OCI-LY1 (cell line): Measurements from ENCODE around the gene TPSAB1.

Experiments
- H2AFZ ChIP-seq: fragments of 200-600 bp; sonication (generic), shearing (Covaris generic); 2 replicates; pipeline ENCODE4 v1.6.0; 2014; ENCODE audit warnings: antibody characterized with exemption, mild to moderate bottlenecking, low read length
- H3F3A ChIP-seq: fragments of 200-600 bp; sonication (generic), shearing (Covaris generic); 2 replicates; pipeline ENCODE4 v1.6.0; 2014; ENCODE audit warnings: mild to moderate bottlenecking, antibody characterized with exemption, low read length, moderate library complexity; ENCODE audit not compliant: insufficient read depth
- H3K27ac ChIP-seq: fragments of 200-600 bp; sonication (generic); 2 replicates; pipeline ENCODE4 v1.5.1; 2014; ENCODE audit warnings: low read length, mixed run types, mild to moderate bottlenecking, low read depth; ENCODE audit not compliant: poor library complexity, severe bottlenecking
- H3K27me3 ChIP-seq: fragments of 200-600 bp; sonication (generic); 2 replicates; pipeline ENCODE4 v1.6.0; 2014; ENCODE audit warnings: antibody characterized with exemption, mild to moderate bottlenecking, low read length, moderate library complexity; ENCODE audit not compliant: insufficient read depth
- H3K36me3 ChIP-seq: fragments of 200-600 bp; sonication (generic); 2 replicates; pipeline ENCODE4 v1.6.1; 2014; ENCODE audit warnings: mild to moderate bottlenecking, antibody characterized with exemption, low read length, moderate library complexity, mixed read lengths; ENCODE audit not compliant: insufficient read depth
- H3K4me1 ChIP-seq: fragments of 200-600 bp; sonication (generic); 2 replicates; pipeline ENCODE4 v1.5.1; 2014; ENCODE audit warnings: mild to moderate bottlenecking, low read length, moderate library complexity; ENCODE audit not compliant: insufficient read depth, severe bottlenecking
- H3K4me2 ChIP-seq: fragments of 200-600 bp; sonication (generic), shearing (Covaris generic); 2 replicates; pipeline ENCODE4 v1.6.1; 2014; ENCODE audit warnings: low read length
- H3K4me3 ChIP-seq: fragments of 200-600 bp; sonication (generic); 2 replicates; pipeline ENCODE4 v1.5.1; 2014; ENCODE audit warnings: low read length, low read depth, mild to moderate bottlenecking, mixed read lengths; ENCODE audit not compliant: poor library complexity, severe bottlenecking
- H3K79me2 ChIP-seq: fragments of 200-600 bp; shearing (Covaris generic); 2 replicates; pipeline ENCODE4 v1.6.1; 2016; ENCODE audit warnings: mixed run types, low read length, mixed read lengths; ENCODE audit not compliant: insufficient read depth
- H3K9ac ChIP-seq: fragments of 200-600 bp; sonication (generic), shearing (Covaris generic); 2 replicates; pipeline ENCODE4 v1.6.1; 2014; ENCODE audit warnings: mild to moderate bottlenecking, low read length, mixed read lengths
- H3K9me2 ChIP-seq: fragments of 200-600 bp; sonication (generic), shearing (Covaris generic); 2 replicates; pipeline ENCODE4 v1.6.1; 2014; ENCODE audit warnings: low read depth, mild to moderate bottlenecking, low read length, mixed read lengths
- H3K9me3 ChIP-seq: fragments of 200-600 bp; shearing (Covaris generic); 2 replicates; pipeline ENCODE4 v1.6.1; 2014; ENCODE audit warnings: low read length, mixed read lengths
- H4K20me1 ChIP-seq: fragments of 200-600 bp; sonication (generic), shearing (Covaris generic); 2 replicates; pipeline ENCODE4 v1.6.0; 2016; ENCODE audit warnings: mild to moderate bottlenecking, low read length; ENCODE audit not compliant: insufficient read depth
- EZH2 ChIP-seq: fragments of 200-600 bp; sonication (generic), shearing (Covaris generic); IDR thresholded peaks from 2 replicates; pipeline ENCODE4 v1.8.0; 2017; ENCODE audit warnings: borderline replicate concordance, mixed run types, mild to moderate bottlenecking, antibody characterized with exemption, low read length, moderate library complexity, mixed read lengths
- TF ChIP-seq, protein P1 (sequence below): fragments of 200-600 bp; sonication (generic), shearing (Covaris generic); IDR thresholded peaks from 2 replicates; pipeline ENCODE4 v1.5.1; 2017; ENCODE audit warnings: mild to moderate bottlenecking, antibody characterized with exemption, low read length, moderate library complexity, mixed read lengths

The TPSAB1 gene

DNA sequence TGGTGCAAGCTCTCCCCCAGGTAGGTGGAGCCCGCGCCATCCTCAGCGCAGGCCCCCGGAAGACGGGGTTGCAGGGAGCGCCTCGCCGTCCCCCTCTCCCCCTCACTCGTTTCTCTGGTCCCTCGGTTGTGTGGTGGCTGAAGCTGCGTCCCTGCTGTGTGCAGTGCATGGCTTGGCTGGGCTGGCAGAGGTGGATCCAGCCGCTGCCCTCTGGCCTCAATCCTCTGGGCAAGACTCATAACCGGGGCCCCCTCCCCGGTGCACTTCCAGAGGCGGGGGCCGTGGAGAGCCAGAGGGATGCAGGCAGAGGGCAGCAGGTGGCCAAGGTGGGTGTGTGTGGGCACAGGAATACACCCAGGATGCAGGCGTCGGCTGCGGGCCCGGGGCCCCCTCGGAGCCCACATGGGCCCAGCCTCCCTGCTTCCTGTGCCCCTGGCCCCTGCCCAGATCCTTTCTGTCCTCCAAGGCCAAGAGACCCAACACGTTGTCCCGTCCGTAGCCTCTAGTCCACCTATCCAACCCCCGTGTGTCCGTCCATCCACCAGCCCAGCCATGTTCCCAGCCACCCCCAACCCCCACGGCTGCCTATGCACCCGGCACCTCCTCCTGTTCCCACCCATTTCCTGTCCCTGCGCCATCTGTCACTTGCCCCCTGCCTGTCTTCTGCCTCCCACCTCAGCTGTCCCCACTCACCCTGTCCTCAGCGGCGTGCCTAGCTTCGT, 24.8 kb upstream of the TPSAB1 start:
- H3K9me3 ChIP-seq, result no peaks in the 10 kb centered on the region
- no peak for TF ChIP-seq EZH2
- TF ChIP-seq, protein P1, sequence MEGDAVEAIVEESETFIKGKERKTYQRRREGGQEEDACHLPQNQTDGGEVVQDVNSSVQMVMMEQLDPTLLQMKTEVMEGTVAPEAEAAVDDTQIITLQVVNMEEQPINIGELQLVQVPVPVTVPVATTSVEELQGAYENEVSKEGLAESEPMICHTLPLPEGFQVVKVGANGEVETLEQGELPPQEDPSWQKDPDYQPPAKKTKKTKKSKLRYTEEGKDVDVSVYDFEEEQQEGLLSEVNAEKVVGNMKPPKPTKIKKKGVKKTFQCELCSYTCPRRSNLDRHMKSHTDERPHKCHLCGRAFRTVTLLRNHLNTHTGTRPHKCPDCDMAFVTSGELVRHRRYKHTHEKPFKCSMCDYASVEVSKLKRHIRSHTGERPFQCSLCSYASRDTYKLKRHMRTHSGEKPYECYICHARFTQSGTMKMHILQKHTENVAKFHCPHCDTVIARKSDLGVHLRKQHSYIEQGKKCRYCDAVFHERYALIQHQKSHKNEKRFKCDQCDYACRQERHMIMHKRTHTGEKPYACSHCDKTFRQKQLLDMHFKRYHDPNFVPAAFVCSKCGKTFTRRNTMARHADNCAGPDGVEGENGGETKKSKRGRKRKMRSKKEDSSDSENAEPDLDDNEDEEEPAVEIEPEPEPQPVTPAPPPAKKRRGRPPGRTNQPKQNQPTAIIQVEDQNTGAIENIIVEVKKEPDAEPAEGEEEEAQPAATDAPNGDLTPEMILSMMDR, result no peak
- H3K36me3 ChIP-seq, result no peaks in the 10 kb centered on the region
- no peaks in the 10 kb centered on the region for H3K79me2 ChIP-seq
- H3K4me2 ChIP-seq, result no peak overlapping the region
- H3K27me3 ChIP-seq, result no peaks in the 10 kb centered on the region
- H3K9ac ChIP-seq, result no peak overlapping the region
- no peaks in the 10 kb centered on the region for H3F3A ChIP-seq
- no peak overlapping the region for H2AFZ ChIP-seq
- H4K20me1 ChIP-seq, result no peaks in the 10 kb centered on the region
- H3K4me1 ChIP-seq, result no peaks in the 10 kb centered on the region
- no peak overlapping the region for H3K27ac ChIP-seq
- no peaks in the 10 kb centered on the region for H3K9me2 ChIP-seq
- no peak overlapping the region for H3K4me3 ChIP-seq

DNA sequence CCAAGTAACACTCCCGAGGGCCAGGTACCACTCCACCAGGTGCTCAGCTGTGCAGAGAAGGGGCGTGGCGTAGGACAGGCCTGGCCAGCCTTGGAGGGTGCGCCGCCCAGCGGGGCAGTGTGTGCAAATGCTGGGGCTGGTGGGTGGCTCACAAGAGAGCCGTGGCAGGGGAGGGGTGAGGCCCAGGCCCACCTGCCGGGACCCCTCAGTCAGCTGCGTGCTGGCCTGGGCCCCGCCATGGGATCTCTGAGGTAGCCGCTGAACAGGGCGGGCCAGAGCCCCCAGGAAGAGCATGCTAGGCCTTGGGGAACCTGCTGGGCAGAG, 24.2 kb upstream of the TPSAB1 start:
- no peak for TF ChIP-seq EZH2
- TF ChIP-seq, protein P1, result no peak
- H3K4me2 ChIP-seq, result no peak overlapping the region
- no peaks in the 10 kb centered on the region for H3K79me2 ChIP-seq
- no peaks in the 10 kb centered on the region for H3F3A ChIP-seq
- no peaks in the 10 kb centered on the region for H3K36me3 ChIP-seq
- H3K9me2 ChIP-seq, result no peaks in the 10 kb centered on the region
- H3K27ac ChIP-seq, result no peak overlapping the region
- H3K9me3 ChIP-seq, result no peaks in the 10 kb centered on the region
- no peaks in the 10 kb centered on the region for H3K4me1 ChIP-seq
- H2AFZ ChIP-seq, result no peak overlapping the region
- no peaks in the 10 kb centered on the region for H3K27me3 ChIP-seq
- no peak overlapping the region for H3K9ac ChIP-seq
- no peaks in the 10 kb centered on the region for H4K20me1 ChIP-seq
- H3K4me3 ChIP-seq, result no peak overlapping the region

DNA sequence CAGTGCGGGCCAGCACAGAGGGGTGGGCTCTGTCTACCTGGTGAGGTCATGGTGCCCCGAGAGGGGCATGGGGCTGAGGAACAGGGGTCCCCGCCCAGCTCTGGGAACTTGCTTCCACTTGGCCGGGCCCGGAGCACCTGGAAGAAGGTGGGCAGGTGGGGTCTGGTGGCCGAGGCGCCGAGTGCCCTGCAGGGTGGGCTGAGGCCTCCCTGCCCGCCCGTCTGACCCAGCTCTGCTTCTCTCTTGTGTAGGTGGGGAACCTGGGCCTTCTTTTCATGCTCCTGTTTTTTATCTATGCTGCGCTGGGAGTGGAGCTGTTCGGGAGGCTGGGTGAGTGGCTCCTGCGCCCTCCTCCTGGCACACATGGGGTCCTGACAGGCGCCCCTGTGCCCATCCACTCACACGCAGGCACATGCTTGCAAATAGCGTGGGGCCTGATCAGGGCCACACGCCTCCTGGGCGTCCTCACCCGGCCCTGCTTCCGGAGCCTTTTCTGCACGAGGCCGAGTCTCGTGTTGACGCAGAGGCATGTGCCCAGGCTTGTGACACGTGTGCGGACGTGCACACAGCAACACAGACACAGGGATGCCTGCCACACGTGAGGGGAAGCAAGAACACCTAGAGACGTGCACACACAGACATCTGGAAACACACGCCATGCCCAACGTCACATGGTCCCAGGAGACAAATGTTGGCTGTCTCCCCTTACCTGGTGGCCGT, 23.7 kb upstream of the TPSAB1 start:
- H3K27me3 ChIP-seq, result no peaks in the 10 kb centered on the region
- H3K4me1 ChIP-seq, result no peaks in the 10 kb centered on the region
- H3K36me3 ChIP-seq, result no peaks in the 10 kb centered on the region
- H3K9me3 ChIP-seq, result no peaks in the 10 kb centered on the region
- no peaks in the 10 kb centered on the region for H4K20me1 ChIP-seq
- no peak overlapping the region for H3K4me2 ChIP-seq
- no peaks in the 10 kb centered on the region for H3K79me2 ChIP-seq
- H2AFZ ChIP-seq, result no peak overlapping the region
- TF ChIP-seq, protein P1, result no peak
- no peak for TF ChIP-seq EZH2
- no peaks in the 10 kb centered on the region for H3K9me2 ChIP-seq
- no peak overlapping the region for H3K27ac ChIP-seq
- H3K9ac ChIP-seq, result no peak overlapping the region
- no peak overlapping the region for H3K4me3 ChIP-seq
- H3F3A ChIP-seq, result no peaks in the 10 kb centered on the region
